ENCODE data around the gene MYL7. TPM values are rescaled to one million over a fixed set of nuclear protein-coding genes. Genes with fewer than 3 reads are reported as not detected.

The MYL7 gene
- total RNA-seq, 1 donor from 2014 or later, result 1.7 TPM

GRCh38 chr7:44159824-44160630 is 18.9 kb upstream of the MYL7 start:
- no peak overlapping the region for H3K4me3 Mint-ChIP-seq (ENCODE audit: low read depth)
- DNase-seq (ENCODE audit: low spot score, unreplicated experiment), result no peak
- H3K9me3 Mint-ChIP-seq (ENCODE audit: low read depth), result no peaks in the 10 kb centered on the region
- H3K36me3 Mint-ChIP-seq (ENCODE audit: insufficient read depth), result no peaks in the 10 kb centered on the region
- H3K27ac Mint-ChIP-seq, result no peak overlapping the region
- no peaks in the 10 kb centered on the region for H3K4me1 Mint-ChIP-seq (ENCODE audit: low read depth)
- no peaks in the 10 kb centered on the region for H3K27me3 Mint-ChIP-seq
- TF ChIP-seq, protein P1, sequence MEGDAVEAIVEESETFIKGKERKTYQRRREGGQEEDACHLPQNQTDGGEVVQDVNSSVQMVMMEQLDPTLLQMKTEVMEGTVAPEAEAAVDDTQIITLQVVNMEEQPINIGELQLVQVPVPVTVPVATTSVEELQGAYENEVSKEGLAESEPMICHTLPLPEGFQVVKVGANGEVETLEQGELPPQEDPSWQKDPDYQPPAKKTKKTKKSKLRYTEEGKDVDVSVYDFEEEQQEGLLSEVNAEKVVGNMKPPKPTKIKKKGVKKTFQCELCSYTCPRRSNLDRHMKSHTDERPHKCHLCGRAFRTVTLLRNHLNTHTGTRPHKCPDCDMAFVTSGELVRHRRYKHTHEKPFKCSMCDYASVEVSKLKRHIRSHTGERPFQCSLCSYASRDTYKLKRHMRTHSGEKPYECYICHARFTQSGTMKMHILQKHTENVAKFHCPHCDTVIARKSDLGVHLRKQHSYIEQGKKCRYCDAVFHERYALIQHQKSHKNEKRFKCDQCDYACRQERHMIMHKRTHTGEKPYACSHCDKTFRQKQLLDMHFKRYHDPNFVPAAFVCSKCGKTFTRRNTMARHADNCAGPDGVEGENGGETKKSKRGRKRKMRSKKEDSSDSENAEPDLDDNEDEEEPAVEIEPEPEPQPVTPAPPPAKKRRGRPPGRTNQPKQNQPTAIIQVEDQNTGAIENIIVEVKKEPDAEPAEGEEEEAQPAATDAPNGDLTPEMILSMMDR (IDR thresholded peaks at IDR 0.05; ENCODE audit: unreplicated experiment), result no peak

DNA sequence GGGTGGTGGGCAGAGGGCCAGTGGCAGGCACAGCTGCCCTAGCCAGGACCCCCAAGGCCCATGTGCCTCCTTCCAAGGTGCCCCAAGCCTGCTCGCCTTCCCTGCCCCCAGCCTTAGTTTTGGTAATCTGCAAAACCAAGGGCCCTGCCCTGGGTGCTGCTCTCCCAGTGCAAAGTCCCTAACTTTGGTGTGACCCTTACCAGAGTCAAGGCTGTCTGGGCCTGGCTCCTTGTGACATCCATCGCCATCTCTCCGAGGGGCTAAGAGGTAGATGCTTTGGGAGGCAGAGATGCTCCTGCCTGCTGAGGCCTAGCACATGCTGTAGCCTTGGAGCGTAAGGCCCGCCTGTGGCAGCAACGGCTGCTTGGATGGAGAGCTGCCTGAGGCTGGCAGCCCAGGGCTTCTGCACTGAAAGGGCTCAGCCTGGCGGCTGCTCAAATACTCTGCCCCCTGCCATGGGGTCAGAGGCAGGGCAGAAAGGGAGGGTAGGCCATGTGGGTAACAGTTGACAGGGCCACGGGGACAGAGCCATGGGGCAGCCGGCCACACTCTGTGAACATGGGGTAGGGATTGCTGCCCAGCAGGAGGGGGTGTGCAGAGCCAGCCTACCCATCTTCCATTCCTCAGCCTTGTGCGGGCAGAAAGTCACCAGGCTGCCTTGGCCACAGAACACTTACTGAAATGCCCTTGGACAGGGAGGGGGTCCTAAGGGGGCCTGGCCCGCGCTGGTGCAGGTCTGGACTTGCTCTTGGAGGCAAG is 17.9 kb upstream of the MYL7 start:
- no peak for DNase-seq (ENCODE audit: low spot score, unreplicated experiment)
- no peak overlapping the region for H3K4me3 Mint-ChIP-seq (ENCODE audit: low read depth)
- H3K36me3 Mint-ChIP-seq (ENCODE audit: insufficient read depth), result no peaks in the 10 kb centered on the region
- TF ChIP-seq, protein P1 (IDR thresholded peaks at IDR 0.05; ENCODE audit: unreplicated experiment), result no peak
- no peak overlapping the region for H3K27ac Mint-ChIP-seq
- no peaks in the 10 kb centered on the region for H3K27me3 Mint-ChIP-seq
- no peaks in the 10 kb centered on the region for H3K9me3 Mint-ChIP-seq (ENCODE audit: low read depth)
- H3K4me1 Mint-ChIP-seq (ENCODE audit: low read depth), result no peaks in the 10 kb centered on the region

- no peak overlapping the region for H3K4me3 Mint-ChIP-seq (ENCODE audit: low read depth)
Measured at GRCh38 chr7:44158096-44158872, 17.2 kb upstream of the MYL7 start.

DNA sequence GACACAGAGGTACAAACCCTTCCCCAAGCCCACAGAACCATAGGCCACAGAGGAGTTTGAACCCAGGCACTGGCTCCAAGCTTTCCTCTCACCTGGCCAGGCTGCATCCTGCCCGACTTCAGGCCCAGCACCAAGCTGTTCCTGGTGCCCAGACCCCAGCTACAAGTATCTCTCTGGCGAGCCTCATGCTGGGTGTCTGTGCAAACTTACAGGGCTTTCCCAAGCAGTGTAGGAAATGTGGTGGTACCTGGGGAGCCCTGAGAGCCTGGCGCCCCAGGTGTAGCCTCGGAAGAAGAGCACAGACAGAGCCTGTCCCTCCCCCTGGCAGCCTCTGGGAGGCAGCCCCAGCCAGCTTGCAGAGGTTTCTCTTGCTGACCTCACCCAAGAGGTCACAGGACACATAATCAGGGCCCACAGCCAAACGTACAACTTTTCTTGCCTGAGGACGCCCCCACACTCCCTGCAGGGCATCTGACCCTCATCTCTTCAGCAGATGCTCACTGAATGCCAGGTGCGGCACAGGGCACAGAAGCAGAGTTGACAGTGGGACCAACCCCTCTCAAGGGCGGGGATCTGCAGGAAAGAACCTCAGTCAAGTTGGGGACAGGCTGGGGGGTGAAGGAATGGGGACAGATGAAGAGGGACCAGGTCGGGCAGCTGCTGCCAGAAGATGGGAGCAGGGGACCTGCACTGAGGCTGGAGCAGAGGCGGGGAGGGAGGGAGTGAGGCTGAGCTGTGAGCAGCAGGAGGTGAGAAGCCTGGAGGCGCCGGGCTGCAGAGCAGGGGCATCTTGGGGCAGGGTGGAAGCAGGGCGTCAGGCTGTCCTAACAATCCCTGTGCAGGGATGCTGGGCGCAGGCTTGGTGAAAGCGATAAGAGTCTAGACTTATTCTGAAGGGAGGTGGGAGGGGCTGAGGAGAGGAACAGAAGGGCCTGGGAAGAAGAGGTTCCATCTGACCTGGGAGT is 16.3 kb upstream of the MYL7 start:
- H3K36me3 Mint-ChIP-seq (ENCODE audit: insufficient read depth), result no peaks in the 10 kb centered on the region
- DNase-seq (ENCODE audit: low spot score, unreplicated experiment), result no peak
- H3K4me3 Mint-ChIP-seq (ENCODE audit: low read depth), result no peak overlapping the region
- no peaks in the 10 kb centered on the region for H3K27me3 Mint-ChIP-seq
- H3K4me1 Mint-ChIP-seq (ENCODE audit: low read depth), result no peaks in the 10 kb centered on the region
- no peak overlapping the region for H3K27ac Mint-ChIP-seq
- H3K9me3 Mint-ChIP-seq (ENCODE audit: low read depth), result no peaks in the 10 kb centered on the region
- TF ChIP-seq, protein P1 (IDR thresholded peaks at IDR 0.05; ENCODE audit: unreplicated experiment), result no peak

More at GRCh38 chr7:44158096-44158872, 17.2 kb upstream of the MYL7 start:
- H3K27me3 Mint-ChIP-seq, result no peaks in the 10 kb centered on the region
- DNase-seq (ENCODE audit: low spot score, unreplicated experiment), result no peak
- H3K4me1 Mint-ChIP-seq (ENCODE audit: low read depth), result no peaks in the 10 kb centered on the region
- no peaks in the 10 kb centered on the region for H3K36me3 Mint-ChIP-seq (ENCODE audit: insufficient read depth)
- H3K27ac Mint-ChIP-seq, result no peak overlapping the region
- no peaks in the 10 kb centered on the region for H3K9me3 Mint-ChIP-seq (ENCODE audit: low read depth)
- TF ChIP-seq, protein P1 (IDR thresholded peaks at IDR 0.05; ENCODE audit: unreplicated experiment), result no peak

All from progenitor cell of endocrine pancreas (in vitro differentiated cells).